HS-5 (cell line): Measurements from ENCODE around the gene STARD10.
A peak's percentile ranks its signal among the peaks of the same experiment; 100 is the strongest.
"Not testable (repeated sequence)": the region's sequence is repeated elsewhere in the genome, so short reads cannot be mapped to it uniquely, and the experiment has no call there.

ENCODE experiments used
- DNase-seq: peaks from one replicate; pipeline ENCODE4 v3.0.0-alpha.2; 2012; ENCODE audit warnings: low read depth

Gene STARD10

GRCh38 chr11:72826191-72826941, 32.5 kb upstream of the STARD10 start:
- no peak for DNase-seq

- no peak for DNase-seq
Observed at GRCh38 chr11:72825661-72826060, 31.8 kb upstream of the STARD10 start.

GRCh38 chr11:72824811-72825505, 31.1 kb upstream of the STARD10 start:
- DNase-seq: no peak

- no peak for DNase-seq
Observed at GRCh38 chr11:72824020-72824419, 30.2 kb upstream of the STARD10 start.

GRCh38 chr11:72823105-72823804, 29.4 kb upstream of the STARD10 start:
- DNase-seq: no peak

- DNase-seq: no peak
Observed at GRCh38 chr11:72821920-72822799, 28.3 kb upstream of the STARD10 start.

- no peak for DNase-seq
Observed at GRCh38 chr11:72821221-72821919, 27.5 kb upstream of the STARD10 start.

- no peak for DNase-seq
Observed at GRCh38 chr11:72820439-72821139, 26.7 kb upstream of the STARD10 start.

GRCh38 chr11:72818971-72819370, 25.1 kb upstream of the STARD10 start:
- no peak for DNase-seq

- DNase-seq: no peak
Observed at GRCh38 chr11:72817966-72818365, 24.1 kb upstream of the STARD10 start.

- no peak for DNase-seq
Observed at GRCh38 chr11:72816404-72816990, 22.6 kb upstream of the STARD10 start.

GRCh38 chr11:72815110-72815618, 21.3 kb upstream of the STARD10 start:
- DNase-seq: no peak

GRCh38 chr11:72814286-72815109, 20.7 kb upstream of the STARD10 start, which contains the start of gene ATG16L2:
ATG16L2 (plus strand) TSS chr11:72814411; CDS start chr11:72814446, 35 bp downstream.
- DNase-seq: peak; percentile 61

- no peak for DNase-seq
Observed at GRCh38 chr11:72813740-72814285, 20.0 kb upstream of the STARD10 start.

- peak; percentile 47 for DNase-seq
Observed at GRCh38 chr11:72812967-72813739, 19.3 kb upstream of the STARD10 start.

GRCh38 chr11:72812604-72812966, 18.7 kb upstream of the STARD10 start:
- DNase-seq: no peak

- DNase-seq: not testable (repeated sequence)
Observed at GRCh38 chr11:72811686-72812085, 17.8 kb upstream of the STARD10 start.

GRCh38 chr11:72808331-72808798, 14.5 kb upstream of the STARD10 start:
- DNase-seq: no peak
